NCI-H128 (cell line): ENCODE results near the gene FOXC2.

ENCODE experiments used
- DNase-seq: peaks from one replicate; lab custom pipeline; 2025; ENCODE audit not compliant: unreplicated experiment; lab: John Stamatoyannopoulos, UW

Gene FOXC2

GRCh38 chr16:86566601-86566965, at the start of gene FOXC2:
TSS of gene FOXC2 (plus strand) at chr16:86566829. CDS start at chr16:86567336, 507 bp downstream.
- no peak for DNase-seq

- DNase-seq: no peak
These were observed 49.6 kb upstream of the FOXC2 start for GRCh38 chr16:86517033-86517432.

- no peak for DNase-seq
These were observed 48.9 kb upstream of the FOXC2 start for GRCh38 chr16:86517652-86518258.

- DNase-seq: no peak
These were observed 47.5 kb upstream of the FOXC2 start for GRCh38 chr16:86519007-86519648.

- DNase-seq: no peak
These were observed 46.8 kb upstream of the FOXC2 start for GRCh38 chr16:86519649-86520316.

- no peak for DNase-seq
These were observed 46.1 kb upstream of the FOXC2 start for GRCh38 chr16:86520317-86521210.

- DNase-seq: no peak
These were observed 45.1 kb upstream of the FOXC2 start for GRCh38 chr16:86521236-86522197.

- DNase-seq: no peak
These were observed 44.0 kb upstream of the FOXC2 start for GRCh38 chr16:86522634-86523033.

- DNase-seq: no peak
These were observed 43.4 kb upstream of the FOXC2 start for GRCh38 chr16:86523166-86523740.

GRCh38 chr16:86524029-86524428, 42.6 kb upstream of the FOXC2 start:
- no peak for DNase-seq

- no peak for DNase-seq
These were observed 40.9 kb upstream of the FOXC2 start for GRCh38 chr16:86525696-86526095.

- DNase-seq: no peak
These were observed 39.3 kb upstream of the FOXC2 start for GRCh38 chr16:86527366-86527765.

- no peak for DNase-seq
These were observed 38.3 kb upstream of the FOXC2 start for GRCh38 chr16:86528061-86528929.

GRCh38 chr16:86529160-86529559, 37.5 kb upstream of the FOXC2 start:
- DNase-seq: no peak

GRCh38 chr16:86530251-86531190, 36.1 kb upstream of the FOXC2 start:
- DNase-seq: no peak

- DNase-seq: no peak
These were observed 35.5 kb upstream of the FOXC2 start for GRCh38 chr16:86531191-86531545.

GRCh38 chr16:86531641-86532525, 34.7 kb upstream of the FOXC2 start:
- no peak for DNase-seq
